Endothelial cell of umbilical vein (primary cell): ENCODE data around the gene PRRX1. TPM values are rescaled to one million over a fixed set of nuclear protein-coding genes. Genes with fewer than 3 reads are reported as not detected.
A peak's percentile ranks its signal among the peaks of the same experiment; 100 is the strongest.

Experiments
- BruUV-seq: library from RNA; stranded (reverse); fragments of 400-500 nt; replicated peaks from 2 replicates; lab custom pipeline; 2021; lab: Mats Ljungman, UMichigan
- CTCF ChIA-PET: fragments of 300-600, 350-600 bp; sonication (Branson Sonifier 250); formaldehyde crosslinking; loops from one replicate; lab custom pipeline; 2021; ENCODE audit warnings: antibody characterized with exemption, inconsistent platforms; lab: Charles Lee
- POLR2A ChIA-PET: fragments of 300-600, 350-600 bp; sonication (Branson Sonifier 250); formaldehyde crosslinking; loops from one replicate; lab custom pipeline; 2021; ENCODE audit warnings: antibody characterized with exemption, inconsistent platforms; lab: Charles Lee
- DNase-seq: peaks from one replicate; pipeline ENCODE4 v3.0.0-alpha.2; 2011; ENCODE audit warnings: low read depth, low spot score
- FAIRE-seq: peaks from 2 replicates; lab custom pipeline; 2011; peaks lifted over from hg19 to GRCh38; lab: Jason Lieb, UNC
- H2AFZ ChIP-seq: 2 replicates; pipeline ENCODE4 v1.6.0; 2012; ENCODE audit warnings: low read depth, low read length, control low read depth, inconsistent platforms
- H3K27ac ChIP-seq: 2 replicates; pipeline ENCODE4 v1.5.1; 2011; ENCODE audit warnings: low read depth, mild to moderate bottlenecking, control low read depth, low read length, moderate library complexity; ENCODE audit not compliant: insufficient read depth
- H3K27me3 ChIP-seq, 2 experiments: 2 replicates each; pipeline versions ENCODE4 v1.6.0 to v1.6.1; 2011; ENCODE audit warnings: low read length in 2 of 2, mixed read lengths in 1 of 2; ENCODE audit not compliant: control insufficient read depth in 2 of 2, insufficient read depth in 2 of 2
- H3K36me3 ChIP-seq, 2 experiments: 2 replicates in 1 of 2; 3 replicates in 1 of 2; pipeline ENCODE4 v1.5.1; 2011; ENCODE audit warnings: low read length in 2 of 2, mild to moderate bottlenecking in 1 of 2, moderate library complexity in 1 of 2; ENCODE audit not compliant: control insufficient read depth in 2 of 2, insufficient read depth in 2 of 2; ENCODE audit errors: extremely low read depth in 1 of 2
- H3K4me1 ChIP-seq: 3 replicates; pipeline ENCODE4 v1.5.1; 2011; ENCODE audit warnings: mild to moderate bottlenecking, low read length; ENCODE audit not compliant: control insufficient read depth, insufficient read depth; ENCODE audit errors: extremely low read depth
- H3K4me2 ChIP-seq: 2 replicates; pipeline ENCODE4 v1.6.1; 2011; ENCODE audit warnings: low read length, control low read depth, mixed read lengths; ENCODE audit not compliant: insufficient read depth
- H3K4me3 ChIP-seq, 3 experiments: fragments of 200-600 bp in 1 of 3; sonication (generic), shearing (Covaris generic) in 1 of 3; replicated peaks in 1 of 3; 2 replicates each; pipeline ENCODE4 v1.5.1; 2011 to 2016; ENCODE audit warnings: control low read depth in 3 of 3, low read length in 3 of 3, mild to moderate bottlenecking in 2 of 3, inconsistent platforms in 1 of 3, low read depth in 1 of 3, moderate library complexity in 1 of 3; ENCODE audit not compliant: insufficient read depth in 1 of 3
- H3K79me2 ChIP-seq: 2 replicates; pipeline ENCODE4 v1.6.0; 2012; ENCODE audit warnings: low read length, inconsistent platforms; ENCODE audit not compliant: control insufficient read depth, insufficient read depth
- H3K9ac ChIP-seq: replicated peaks from 2 replicates; pipeline ENCODE3; 2011; ENCODE audit warnings: low read length, control low read depth; ENCODE audit not compliant: insufficient read depth; ENCODE audit errors: extremely low read depth
- H3K9me1 ChIP-seq: replicated peaks from 3 replicates; pipeline ENCODE4 v1.6.0; 2011; ENCODE audit warnings: mild to moderate bottlenecking, low read length; ENCODE audit not compliant: control insufficient read depth, insufficient read depth; ENCODE audit errors: extremely low read depth
- H3K9me3 ChIP-seq: replicated peaks from 2 replicates; pipeline ENCODE4 v1.5.1; 2012; ENCODE audit warnings: low read length, inconsistent platforms; ENCODE audit not compliant: control insufficient read depth, insufficient read depth
- H4K20me1 ChIP-seq: replicated peaks from 2 replicates; pipeline ENCODE3; 2011; ENCODE audit warnings: mild to moderate bottlenecking, low read length; ENCODE audit not compliant: control insufficient read depth, insufficient read depth; ENCODE audit errors: extremely low read depth
- CTCF ChIP-seq, 2 donors: IDR thresholded peaks; 1 replicate in 1 of 2; 2 replicates in 1 of 2; pipeline ENCODE4 v1.5.1; 2011; ENCODE audit warnings: low read length in 2 of 2, mild to moderate bottlenecking in 2 of 2, moderate library complexity in 2 of 2, control low read depth in 1 of 2, inconsistent platforms in 1 of 2, low read depth in 1 of 2; ENCODE audit not compliant: insufficient read depth in 1 of 2; ENCODE audit errors: extremely low read depth in 1 of 2
- EZH2 ChIP-seq: IDR thresholded peaks from 2 replicates; pipeline ENCODE4 v1.6.1; 2012; ENCODE audit warnings: borderline replicate concordance, low read depth, mild to moderate bottlenecking, moderate library complexity, low read length, inconsistent platforms; ENCODE audit not compliant: severe bottlenecking
- FOS ChIP-seq: IDR thresholded peaks from 2 replicates; pipeline ENCODE4 v1.6.1; 2011; ENCODE audit warnings: mild to moderate bottlenecking, low read length, moderate library complexity, borderline replicate concordance; ENCODE audit not compliant: insufficient read depth
- GATA2 ChIP-seq: IDR thresholded peaks from 2 replicates; pipeline ENCODE4 v1.7.0; 2011; ENCODE audit warnings: low read depth, mild to moderate bottlenecking, moderate library complexity, mixed read lengths, low read length; ENCODE audit not compliant: insufficient read length, insufficient read depth
- JUN ChIP-seq: IDR thresholded peaks from 2 replicates; pipeline ENCODE4 v1.6.1; 2011; ENCODE audit warnings: borderline replicate concordance, low read depth; ENCODE audit not compliant: insufficient read length, insufficient read depth
- POLR2A ChIP-seq: IDR thresholded peaks from 2 replicates; pipeline ENCODE4 v1.6.1; 2012; ENCODE audit warnings: low read depth, mild to moderate bottlenecking, control low read depth, low read length
- POLR2AphosphoS5 ChIP-seq: IDR thresholded peaks from 2 replicates; pipeline ENCODE4 v1.6.1; 2012; ENCODE audit warnings: low read depth, mild to moderate bottlenecking, control low read depth, low read length, moderate library complexity; ENCODE audit not compliant: insufficient read depth
- dilution Hi-C: fragments of 300-500 bp; cut with MboI; formaldehyde crosslinking; loops from one replicate; pipeline ENCODE4 v1.15.0; 2019; ENCODE audit warnings: low sequenced_read_pairs; ENCODE audit not compliant: extremely low pct_ligation_motif_present
- intact Hi-C: fragments of 100-400 bp; cut with micrococcal nuclease; formaldehyde crosslinking; loops from one replicate; pipeline ENCODE4 v1.10.0; 2022
- polyA plus RNA-seq, 4 experiments: library from polyadenylated mRNA; depleted of rRNA in 3 of 4; stranded (reverse) in 3 of 4; unstranded in 1 of 4; fragments of >200 nt; gene quantifications; 2 replicates each; pipeline versions ENCODE4 v1.2.1 to v1.2.3, GENCODE V29; 2011 to 2012; ENCODE audit warnings: missing spikeins in 1 of 4
- total RNA-seq: library from RNA; stranded (reverse); gene quantifications from 2 replicates; pipeline ENCODE4 v1.2.3, GENCODE V29; 2021

The PRRX1 gene
- total and polyA plus RNA-seq, 2 donors (not counting 3 experiments of a cell fraction or from before 2014, with no cell fraction given) = 0.03 TPM; not detected in 1

- intact Hi-C loops = loop anchor here (1.0 to 10.0 kb wide), 5 partner anchors 131 to 649 kb away; partner anchors contain the start of genes GORAB and KIFAP3
Measured at GRCh38 chr1:170663404-170664092, 383 bp upstream of the PRRX1 start.

GRCh38 chr1:170664828-170665612 is 1.1 kb downstream of the PRRX1 start:
- peak overlapping the region; percentile 97 for H2AFZ ChIP-seq
- peaks cover 17% of the 10 kb centered on the region for H3K4me1 ChIP-seq
- dilution Hi-C loops = no loop called here
- intact Hi-C loops = loop anchor here (1.0 to 10.0 kb wide), 4 partner anchors 230 to 736 kb away; partner anchors contain the start of gene KIFAP3
- H3K27me3 ChIP-seq = peaks cover 50% of the 10 kb centered on the region in 2 experiments
- H3K9ac ChIP-seq = no peak overlapping the region
- peak; percentile 43 for DNase-seq
- CTCF ChIA-PET = interaction anchor here (0.7 to 1.4 kb wide), 4 partner anchors 24 to 760 kb away, joined by 3 to 4 read pairs (median 3); no protein-coding TSS in a partner anchor
- peak; percentile 43 for FAIRE-seq
- no peaks in the 10 kb centered on the region for H3K9me1 ChIP-seq
- H3K4me2 ChIP-seq = peak overlapping the region; percentile 85
- no peaks in the 10 kb centered on the region for H3K79me2 ChIP-seq
- POLR2A ChIA-PET = no interaction called here
- BruUV-seq = no TSS peak
- no peaks in the 10 kb centered on the region for H3K9me3 ChIP-seq
- no peak for TF ChIP-seq POLR2A
- peak in 1 of 2 donors; percentile 55 for TF ChIP-seq CTCF (IDR thresholded peaks at IDR 0.05; ENCODE audit: extremely low read depth in 1 of 2, insufficient read depth in 1 of 2, low read depth in 1 of 2, low read length in 2 of 2)
- no peak overlapping the region for H3K27ac ChIP-seq
- H4K20me1 ChIP-seq = no peaks in the 10 kb centered on the region
- H3K36me3 ChIP-seq = no peaks in the 10 kb centered on the region
- H3K4me3 ChIP-seq = peak overlapping the region; percentile 36 to 63 (median 46)

More at GRCh38 chr1:170663404-170664092, 383 bp upstream of the PRRX1 start:
- CTCF ChIA-PET = no interaction called here
- no peak for DNase-seq
- H4K20me1 ChIP-seq = no peaks in the 10 kb centered on the region
- POLR2A ChIA-PET = no interaction called here
- peaks cover 17% of the 10 kb centered on the region for H3K4me1 ChIP-seq
- H3K9me3 ChIP-seq = no peaks in the 10 kb centered on the region
- FAIRE-seq = no peak
- peak overlapping the region in 1 of 3 experiments; percentile 63 for H3K4me3 ChIP-seq
- H3K9me1 ChIP-seq = no peaks in the 10 kb centered on the region
- no peak overlapping the region for H3K27ac ChIP-seq
- H3K27me3 ChIP-seq = peaks cover 45 to 52% of the 10 kb centered on the region in 2 experiments
- dilution Hi-C loops = no loop called here
- peak overlapping the region; percentile 85 for H3K4me2 ChIP-seq
- no peak overlapping the region for H2AFZ ChIP-seq
- no peak overlapping the region for H3K9ac ChIP-seq
- no peak for TF ChIP-seq EZH2
- no peak for TF ChIP-seq FOS
- no peak for TF ChIP-seq JUN
- TF ChIP-seq GATA2 = no peak
- TF ChIP-seq POLR2AphosphoS5 = no peak
- no TSS peak for BruUV-seq
- no peaks in the 10 kb centered on the region for H3K79me2 ChIP-seq
- H3K36me3 ChIP-seq = no peaks in the 10 kb centered on the region
